ENCODE measurements around the gene CD248. TPM values are rescaled to one million over a fixed set of nuclear protein-coding genes. Genes with fewer than 3 reads are reported as not detected.
"Not testable (repeated sequence)": the region's sequence is repeated elsewhere in the genome, so short reads cannot be mapped to it uniquely, and the experiment has no call there.

Gene CD248
- total RNA-seq, 1 experiment from 2014 or later, result 0.15 TPM

- ChIA-PET CTCF (interaction anchor here (0.5 to 0.9 kb wide), 2 partner anchors 25 to 31 kb away, joined by 4 to 5 read pairs; no protein-coding TSS in a partner anchor), POLR2A (interaction anchor here (0.9 kb wide), 1 partner anchor 15 kb away, joined by 6 read pairs; no protein-coding TSS in a partner anchor)
- intact Hi-C loops (cut with micrococcal nuclease; ENCODE audit: unreplicated experiment) (no loop called here), in situ Hi-C loops (cut with HindIII; ENCODE audit: low pct_unique_long_range_greater_than_20kb, low sequenced_read_pairs) (no loop called here)
- H3K4me3 ChIP-seq (ENCODE audit: low read depth in 2 of 2, low read length in 2 of 2), result no peak overlapping the region
- no peaks in the 10 kb centered on the region for H3K36me3 ChIP-seq (ENCODE audit: control insufficient read depth, insufficient read depth, low read length)
- DNase-seq (ENCODE audit: low read depth, low spot score) (no peak), ATAC-seq (no peak)
- no peaks in the 10 kb centered on the region for H3K27me3 ChIP-seq (ENCODE audit: control insufficient read depth, insufficient read depth, low read length)
- H3K4me1 ChIP-seq (ENCODE audit: control insufficient read depth, insufficient read depth, low read length), result peaks cover 4% of the 10 kb centered on the region; the same call in 1 of the 2 replicates
- BruUV-seq (replicated peaks), result no TSS peak
- H3K27ac ChIP-seq (ENCODE audit: low read length), result no peak overlapping the region
- H3K9me3 ChIP-seq (ENCODE audit: control insufficient read depth, insufficient read depth, low read depth, low read length), result no peaks in the 10 kb centered on the region
- no peak for TF ChIP-seq REST (IDR thresholded peaks at IDR 0.05; ENCODE audit: insufficient read depth in 1 of 2, low read depth in 2 of 2, low read length in 1 of 2)
These were observed 43.7 kb upstream of the CD248 start for GRCh38 chr11:66360406-66361073.

DNA sequence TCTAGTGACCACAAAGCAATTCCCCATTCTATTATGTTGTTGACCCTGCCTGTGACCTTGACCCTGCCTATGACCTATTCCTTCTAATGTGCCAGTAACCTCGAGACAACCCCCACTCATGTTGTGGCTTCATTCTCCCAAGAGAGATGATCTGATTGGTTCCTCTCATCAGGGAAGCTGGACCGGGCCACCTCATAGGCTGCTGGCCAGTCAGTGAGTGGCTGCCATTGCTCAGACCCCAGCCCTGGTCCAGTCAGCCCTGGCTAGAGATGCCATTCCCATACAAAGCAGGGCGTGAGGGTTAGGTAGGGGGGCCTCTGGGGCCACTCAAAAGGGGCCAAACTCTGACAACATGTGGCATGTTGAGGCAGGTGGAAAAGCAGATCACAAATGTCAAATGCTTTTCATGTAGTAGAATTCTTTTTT lies 42.8 kb upstream of the CD248 start:
- no peak overlapping the region for H3K27ac ChIP-seq (ENCODE audit: low read length)
- peaks cover 4% of the 10 kb centered on the region; the same call in 1 of the 2 replicates for H3K4me1 ChIP-seq (ENCODE audit: control insufficient read depth, insufficient read depth, low read length)
- no TSS peak for BruUV-seq (replicated peaks)
- intact Hi-C loops (cut with micrococcal nuclease; ENCODE audit: unreplicated experiment), result no loop called here
- no peak overlapping the region for H3K4me3 ChIP-seq (ENCODE audit: low read depth in 2 of 2, low read length in 2 of 2)
- in situ Hi-C loops (cut with HindIII; ENCODE audit: low pct_unique_long_range_greater_than_20kb, low sequenced_read_pairs), result no loop called here
- no peaks in the 10 kb centered on the region for H3K9me3 ChIP-seq (ENCODE audit: control insufficient read depth, insufficient read depth, low read depth, low read length)
- ChIA-PET CTCF (no interaction called here), POLR2A (interaction anchor here (0.7 to 0.9 kb wide), 2 partner anchors 14 to 38 kb away, joined by 3 to 6 read pairs; no protein-coding TSS in a partner anchor)
- H3K36me3 ChIP-seq (ENCODE audit: control insufficient read depth, insufficient read depth, low read length), result no peaks in the 10 kb centered on the region
- no peaks in the 10 kb centered on the region for H3K27me3 ChIP-seq (ENCODE audit: control insufficient read depth, insufficient read depth, low read length)
- TF ChIP-seq SIN3A (IDR thresholded peaks at IDR 0.05; ENCODE audit: borderline replicate concordance, insufficient read depth, low read depth, low read length) (no peak), POLR2AphosphoS5 (IDR thresholded peaks at IDR 0.05; ENCODE audit: low read depth, low read length) (no peak), TCF7L2 (IDR thresholded peaks at IDR 0.05; ENCODE audit: low read depth, low read length) (no peak), CTCF (IDR thresholded peaks at IDR 0.05) (no peak), REST (IDR thresholded peaks at IDR 0.05; ENCODE audit: insufficient read depth in 1 of 2, low read depth in 2 of 2, low read length in 1 of 2) (no peak)
- ATAC-seq (no peak), DNase-seq (ENCODE audit: low read depth, low spot score) (no peak)

- ATAC-seq; H3K27me3 ChIP-seq (ENCODE audit: control insufficient read depth, insufficient read depth, low read length); DNase-seq (ENCODE audit: low read depth, low spot score); H3K27ac ChIP-seq (ENCODE audit: low read length); in situ Hi-C loops (cut with HindIII; ENCODE audit: low pct_unique_long_range_greater_than_20kb, low sequenced_read_pairs); H3K9me3 ChIP-seq (ENCODE audit: control insufficient read depth, insufficient read depth, low read depth, low read length); H3K36me3 ChIP-seq (ENCODE audit: control insufficient read depth, insufficient read depth, low read length); BruUV-seq (replicated peaks); POLR2A ChIA-PET; intact Hi-C loops (cut with micrococcal nuclease; ENCODE audit: unreplicated experiment); H3K4me3 ChIP-seq (ENCODE audit: low read depth in 2 of 2, low read length in 2 of 2); CTCF ChIA-PET: not testable (repeated sequence)
- H3K4me1 ChIP-seq (ENCODE audit: control insufficient read depth, insufficient read depth, low read length), result peaks cover 11% of the 10 kb centered on the region
These were observed 33.9 kb upstream of the CD248 start for GRCh38 chr11:66350560-66351235.

Data from Panc1 (cell line).